NB4 (cell line): ENCODE measurements around the gene C14orf132.

Experiments used
- CTCF ChIP-seq: IDR thresholded peaks from one replicate; pipeline ENCODE4 v1.5.1; 2012; ENCODE audit warnings: low read depth, low read length
- MAX ChIP-seq: IDR thresholded peaks from 2 replicates; pipeline ENCODE4 v1.6.1; 2011; ENCODE audit warnings: low read depth, low read length
- MYC ChIP-seq: IDR thresholded peaks from 2 replicates; pipeline ENCODE4 v1.6.1; 2011; ENCODE audit warnings: low read depth, low read length
- POLR2A ChIP-seq: IDR thresholded peaks from 2 replicates; pipeline ENCODE4 v1.6.1; 2011; ENCODE audit warnings: mild to moderate bottlenecking; ENCODE audit not compliant: insufficient read length; ENCODE audit errors: extremely low read depth

GRCh38 chr14:96140952-96141351 lies 101.8 kb downstream of the C14orf132 start:
- TF ChIP-seq MYC = no peak
- no peak for TF ChIP-seq CTCF
- TF ChIP-seq MAX = no peak
- no peak for TF ChIP-seq POLR2A
